Measurements from ENCODE around the gene KASH5.

Gene KASH5

DNA sequence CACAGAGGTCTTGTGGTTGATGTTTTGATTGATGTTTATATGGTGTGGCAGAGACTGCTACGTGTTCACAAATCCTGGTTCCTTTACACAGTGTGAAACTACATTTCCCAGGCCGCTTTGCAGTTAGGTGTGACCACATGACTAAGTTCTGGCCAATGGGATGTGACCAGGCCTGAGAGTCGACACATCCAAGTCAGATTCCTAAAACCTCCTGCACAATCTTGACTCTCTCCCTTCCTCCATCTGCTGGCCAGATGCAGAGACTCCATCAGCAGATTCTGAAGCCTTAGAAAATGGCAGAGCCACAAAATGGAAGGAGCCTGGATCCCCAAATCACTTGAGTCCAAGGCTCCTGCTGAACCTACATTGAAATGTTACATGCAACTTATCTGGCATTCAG lies 40.2 kb upstream of the KASH5 start:
- H3K36me3 ChIP-seq (replicated peaks; ENCODE audit: insufficient read depth, low read length), result no peaks in the 10 kb centered on the region
- H3K27ac ChIP-seq (ENCODE audit: low read length), result no peak overlapping the region
- no peaks in the 10 kb centered on the region for H4K20me1 ChIP-seq (ENCODE audit: insufficient read depth, low read length)
- no peak overlapping the region for H2AFZ ChIP-seq (ENCODE audit: low read length)
- H3K9me3 ChIP-seq (replicated peaks; ENCODE audit: insufficient read depth, low read length), result no peaks in the 10 kb centered on the region
- no peaks in the 10 kb centered on the region for H3K4me1 ChIP-seq (ENCODE audit: low read length)
- H3K27me3 ChIP-seq (replicated peaks; ENCODE audit: insufficient read depth, low read length), result peaks cover 36% of the 10 kb centered on the region
- H3K4me3 ChIP-seq (ENCODE audit: low read length), result no peak overlapping the region
- no peak overlapping the region for H3K4me2 ChIP-seq (ENCODE audit: low read depth, low read length)
- TF ChIP-seq EZH2 (optimal IDR thresholded peaks at IDR 0.05; ENCODE audit: low read depth, low read length) (no peak), EZH2phosphoT487 (IDR thresholded peaks at IDR 0.05; ENCODE audit: low read length) (no peak)
- TF ChIP-seq, protein P1, sequence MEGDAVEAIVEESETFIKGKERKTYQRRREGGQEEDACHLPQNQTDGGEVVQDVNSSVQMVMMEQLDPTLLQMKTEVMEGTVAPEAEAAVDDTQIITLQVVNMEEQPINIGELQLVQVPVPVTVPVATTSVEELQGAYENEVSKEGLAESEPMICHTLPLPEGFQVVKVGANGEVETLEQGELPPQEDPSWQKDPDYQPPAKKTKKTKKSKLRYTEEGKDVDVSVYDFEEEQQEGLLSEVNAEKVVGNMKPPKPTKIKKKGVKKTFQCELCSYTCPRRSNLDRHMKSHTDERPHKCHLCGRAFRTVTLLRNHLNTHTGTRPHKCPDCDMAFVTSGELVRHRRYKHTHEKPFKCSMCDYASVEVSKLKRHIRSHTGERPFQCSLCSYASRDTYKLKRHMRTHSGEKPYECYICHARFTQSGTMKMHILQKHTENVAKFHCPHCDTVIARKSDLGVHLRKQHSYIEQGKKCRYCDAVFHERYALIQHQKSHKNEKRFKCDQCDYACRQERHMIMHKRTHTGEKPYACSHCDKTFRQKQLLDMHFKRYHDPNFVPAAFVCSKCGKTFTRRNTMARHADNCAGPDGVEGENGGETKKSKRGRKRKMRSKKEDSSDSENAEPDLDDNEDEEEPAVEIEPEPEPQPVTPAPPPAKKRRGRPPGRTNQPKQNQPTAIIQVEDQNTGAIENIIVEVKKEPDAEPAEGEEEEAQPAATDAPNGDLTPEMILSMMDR (IDR thresholded peaks at IDR 0.05; ENCODE audit: low read length), result no peak
- no peaks in the 10 kb centered on the region for H3K79me2 ChIP-seq (ENCODE audit: low read length)
- no peaks in the 10 kb centered on the region for H3K9me2 ChIP-seq (replicated peaks; ENCODE audit: insufficient read depth, low read length)
- no peak for DNase-seq
- H3F3A ChIP-seq (ENCODE audit: insufficient read depth, low read length), result no peaks in the 10 kb centered on the region
- no peak overlapping the region for H3K9ac ChIP-seq (ENCODE audit: low read length)

DNA sequence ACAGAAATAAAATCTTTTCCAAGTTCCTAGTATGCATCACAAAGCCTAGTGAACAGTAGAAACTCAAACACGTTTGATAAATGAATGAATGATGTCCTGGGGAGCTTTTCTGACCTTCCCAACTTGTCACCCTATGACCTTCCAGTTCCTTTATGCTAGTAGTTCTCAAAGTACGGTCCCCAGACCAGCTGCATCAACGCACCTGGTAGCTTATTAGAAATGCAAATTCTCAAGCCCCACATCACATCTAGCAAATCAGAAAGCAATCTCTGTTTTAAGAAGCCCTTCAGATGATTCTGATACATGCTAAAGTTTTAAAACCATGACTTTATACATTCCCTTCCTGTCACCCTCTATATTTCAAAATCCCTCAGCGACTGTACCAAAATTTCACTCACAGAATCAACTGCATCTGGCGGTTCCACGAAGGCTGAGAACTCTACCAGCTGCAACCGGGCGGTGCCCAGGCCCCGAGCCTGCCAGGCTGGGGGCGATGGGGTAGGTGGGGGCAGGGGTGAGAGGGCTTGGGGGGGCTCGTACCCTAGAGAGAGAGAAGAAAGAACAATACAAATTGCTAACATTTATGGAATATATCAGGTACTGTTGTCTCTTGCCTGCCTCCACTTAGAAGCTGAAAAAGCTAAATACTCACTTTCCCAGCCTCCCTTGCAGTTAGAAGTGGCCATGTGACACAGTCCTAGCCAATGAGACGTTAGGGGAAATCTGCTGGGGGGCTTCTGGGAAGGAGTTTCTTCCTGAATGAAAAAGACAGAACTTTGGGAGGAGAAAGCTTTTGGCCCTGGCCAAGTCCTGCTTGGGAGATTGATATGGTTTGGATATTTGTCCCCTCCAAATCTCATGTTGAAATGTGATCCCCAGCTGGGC lies 39.5 kb upstream of the KASH5 start:
- DNase-seq, result no peak
- Histone ChIP-seq H3K27ac (ENCODE audit: low read length) (no peak overlapping the region), H3K79me2 (ENCODE audit: low read length) (no peaks in the 10 kb centered on the region), H3K4me2 (ENCODE audit: low read depth, low read length) (no peak overlapping the region), H3K4me1 (ENCODE audit: low read length) (no peaks in the 10 kb centered on the region), H3K27me3 (replicated peaks; ENCODE audit: insufficient read depth, low read length) (peaks cover 43% of the 10 kb centered on the region), H3K4me3 (ENCODE audit: low read length) (no peak overlapping the region), H3K9ac (ENCODE audit: low read length) (no peak overlapping the region), H3K9me2 (replicated peaks; ENCODE audit: insufficient read depth, low read length) (no peaks in the 10 kb centered on the region), H3K9me3 (replicated peaks; ENCODE audit: insufficient read depth, low read length) (no peaks in the 10 kb centered on the region), H4K20me1 (ENCODE audit: insufficient read depth, low read length) (no peaks in the 10 kb centered on the region), H2AFZ (ENCODE audit: low read length) (no peak overlapping the region), H3K36me3 (replicated peaks; ENCODE audit: insufficient read depth, low read length) (no peaks in the 10 kb centered on the region), H3F3A (ENCODE audit: insufficient read depth, low read length) (no peaks in the 10 kb centered on the region)
- TF ChIP-seq EZH2phosphoT487 (IDR thresholded peaks at IDR 0.05; ENCODE audit: low read length), result no peak
- TF ChIP-seq, protein P1 (IDR thresholded peaks at IDR 0.05; ENCODE audit: low read length), result no peak
- no peak for TF ChIP-seq EZH2 (optimal IDR thresholded peaks at IDR 0.05; ENCODE audit: low read depth, low read length)

DNA sequence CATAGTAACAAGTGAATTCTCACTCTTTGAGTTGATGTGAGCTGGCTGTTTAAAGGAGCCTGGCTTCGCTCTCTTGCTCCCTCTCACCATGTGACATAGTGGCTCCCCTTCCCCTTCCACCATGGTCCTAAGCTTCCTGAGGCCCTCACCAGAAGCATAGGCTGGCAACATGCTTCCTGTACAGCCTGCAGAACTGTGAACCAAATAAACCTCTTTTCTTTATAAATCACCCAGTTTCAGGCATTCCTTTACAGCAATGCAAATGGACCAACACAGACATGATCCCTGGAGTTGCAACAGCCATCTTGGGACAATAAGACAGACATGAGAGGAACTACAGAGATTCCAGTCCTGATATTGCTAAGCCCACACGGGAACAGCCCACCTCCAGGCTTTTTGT lies 38.5 kb upstream of the KASH5 start:
- Histone ChIP-seq H3K9ac (ENCODE audit: low read length) (no peak overlapping the region), H4K20me1 (ENCODE audit: insufficient read depth, low read length) (no peaks in the 10 kb centered on the region), H2AFZ (ENCODE audit: low read length) (no peak overlapping the region), H3K79me2 (ENCODE audit: low read length) (no peaks in the 10 kb centered on the region), H3K27me3 (replicated peaks; ENCODE audit: insufficient read depth, low read length) (peaks cover 51% of the 10 kb centered on the region), H3K9me2 (replicated peaks; ENCODE audit: insufficient read depth, low read length) (no peaks in the 10 kb centered on the region), H3K36me3 (replicated peaks; ENCODE audit: insufficient read depth, low read length) (no peaks in the 10 kb centered on the region), H3K4me1 (ENCODE audit: low read length) (no peaks in the 10 kb centered on the region), H3K9me3 (replicated peaks; ENCODE audit: insufficient read depth, low read length) (no peaks in the 10 kb centered on the region), H3K4me3 (ENCODE audit: low read length) (no peak overlapping the region), H3K4me2 (ENCODE audit: low read depth, low read length) (no peak overlapping the region), H3F3A (ENCODE audit: insufficient read depth, low read length) (no peaks in the 10 kb centered on the region), H3K27ac (ENCODE audit: low read length) (no peak overlapping the region)
- no peak for TF ChIP-seq EZH2 (optimal IDR thresholded peaks at IDR 0.05; ENCODE audit: low read depth, low read length)
- TF ChIP-seq EZH2phosphoT487 (IDR thresholded peaks at IDR 0.05; ENCODE audit: low read length), result no peak
- TF ChIP-seq, protein P1 (IDR thresholded peaks at IDR 0.05; ENCODE audit: low read length), result no peak
- no peak for DNase-seq

Data from MM.1S (cell line).